GM19193 (cell line): ENCODE measurements around the gene ACBD3.

ENCODE experiments used
- POLR2A ChIP-seq: IDR thresholded peaks from 4 replicates; pipeline ENCODE4 v1.6.1; 2011; ENCODE audit not compliant: insufficient read depth, insufficient read length; ENCODE audit errors: extremely low read depth

Gene ACBD3

DNA sequence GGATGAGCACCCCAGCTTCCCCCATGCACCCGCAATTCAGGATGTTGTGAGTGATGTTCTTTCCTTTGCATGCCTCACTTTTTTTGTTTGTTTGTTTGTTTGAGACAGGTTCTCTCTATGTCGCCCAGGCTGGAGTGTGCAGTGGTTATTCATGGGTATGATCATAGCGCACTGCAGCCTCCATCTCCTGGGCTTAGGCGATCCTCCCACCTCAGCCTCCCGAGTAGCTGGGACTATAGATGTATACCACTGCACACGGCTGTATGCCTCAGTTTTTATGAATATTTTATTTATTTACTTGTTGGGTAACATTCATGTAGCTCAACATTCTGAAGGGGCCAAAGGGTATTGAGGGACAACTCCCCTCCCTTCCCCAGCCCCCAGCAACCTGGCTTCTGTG, 69.2 kb downstream of the ACBD3 start:
- TF ChIP-seq POLR2A: no peak

DNA sequence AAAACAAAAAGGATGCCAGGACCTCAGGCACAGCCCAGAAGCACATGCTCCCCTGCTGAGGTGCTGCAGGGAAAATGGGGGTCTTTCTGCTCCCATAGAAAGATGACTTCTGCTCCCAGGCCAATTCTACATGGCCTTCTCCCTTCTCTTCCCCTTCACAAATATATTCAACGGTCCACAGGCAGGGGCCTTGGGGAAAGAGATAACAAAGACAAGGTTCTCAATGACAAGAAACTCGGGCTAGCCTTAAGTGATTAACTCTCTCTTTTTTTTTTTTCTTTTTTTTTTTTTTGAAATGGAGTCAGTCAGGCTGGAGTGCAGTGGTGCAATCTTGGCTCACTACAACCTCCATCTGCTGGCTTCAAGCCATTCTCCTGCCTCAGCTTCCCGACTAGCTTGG, 69.9 kb downstream of the ACBD3 start:
- no peak for TF ChIP-seq POLR2A

DNA sequence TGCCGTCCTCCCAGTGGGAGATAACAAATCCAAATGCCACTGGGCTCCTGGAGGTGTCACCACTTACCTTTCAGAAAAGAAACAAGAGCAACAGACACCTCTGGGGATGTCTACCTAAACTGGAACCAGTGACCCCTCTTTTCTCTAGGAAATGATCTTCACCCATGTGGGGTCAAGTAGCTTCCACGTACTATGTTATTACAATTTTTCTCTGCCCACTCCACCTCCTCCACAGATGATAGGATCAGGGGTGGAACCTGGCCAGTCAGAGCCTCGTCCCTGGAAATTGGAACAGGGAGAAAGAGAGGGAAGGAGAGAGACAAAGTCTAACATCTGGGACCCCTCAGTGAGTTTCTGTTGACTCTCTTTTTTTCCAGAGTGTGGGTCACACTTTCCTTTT, 73.9 kb downstream of the ACBD3 start:
- TF ChIP-seq POLR2A: no peak

DNA sequence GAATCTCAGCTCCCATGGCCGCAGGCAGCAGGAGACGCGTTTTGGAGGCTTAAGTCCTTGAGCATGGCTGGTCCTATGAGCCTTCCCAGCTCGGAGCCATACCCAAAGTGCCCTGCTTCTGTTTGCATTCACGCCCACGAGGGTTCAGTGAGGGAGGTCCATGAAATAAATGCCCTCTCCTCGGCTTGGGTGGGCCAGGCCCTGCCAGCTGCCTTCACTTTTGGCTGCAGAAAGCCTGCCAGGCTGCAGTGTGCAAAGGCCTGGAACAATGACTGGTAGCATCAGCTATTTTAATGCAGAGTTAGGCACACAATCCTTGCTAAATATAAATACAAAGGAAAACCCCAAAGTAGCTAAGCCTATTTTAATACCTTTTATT, 74.7 kb downstream of the ACBD3 start:
- TF ChIP-seq POLR2A: no peak

DNA sequence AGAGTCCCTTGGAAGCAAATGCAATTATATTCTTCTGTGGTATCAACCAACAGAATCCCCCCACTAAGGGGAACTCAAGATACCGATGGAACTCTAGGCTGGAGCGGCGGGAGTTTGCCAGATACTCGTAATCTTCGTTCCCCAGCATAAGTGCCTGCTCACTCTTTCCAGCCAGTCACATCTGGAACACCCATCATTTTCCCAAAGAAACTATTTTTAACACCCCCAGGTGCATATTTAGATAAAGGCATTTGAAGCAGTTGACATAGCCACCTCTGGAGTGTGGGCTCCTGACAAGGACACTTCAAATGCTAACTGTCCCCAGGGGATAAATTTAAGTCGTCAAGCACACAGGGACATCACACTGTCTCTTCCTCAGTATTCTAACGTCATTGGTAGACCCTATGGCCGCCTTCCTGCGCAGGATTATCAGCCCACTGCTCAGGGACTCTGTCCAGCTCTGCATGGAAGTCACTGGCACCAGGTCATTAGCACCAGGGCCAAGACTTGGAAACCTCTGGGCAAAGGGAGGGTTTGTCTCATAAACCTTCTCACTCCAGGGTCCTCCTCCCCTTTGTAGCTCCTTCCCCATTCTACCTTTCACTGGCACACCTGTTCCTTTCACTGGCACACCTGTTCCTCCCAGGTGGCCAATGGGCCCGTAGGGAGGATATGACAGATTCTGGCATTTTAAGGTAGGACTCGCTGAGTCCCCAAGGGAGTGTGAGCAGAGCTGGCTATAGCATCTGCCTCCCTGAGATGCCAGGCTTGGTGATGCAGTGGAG, 75.3 kb downstream of the ACBD3 start:
- no peak for TF ChIP-seq POLR2A

DNA sequence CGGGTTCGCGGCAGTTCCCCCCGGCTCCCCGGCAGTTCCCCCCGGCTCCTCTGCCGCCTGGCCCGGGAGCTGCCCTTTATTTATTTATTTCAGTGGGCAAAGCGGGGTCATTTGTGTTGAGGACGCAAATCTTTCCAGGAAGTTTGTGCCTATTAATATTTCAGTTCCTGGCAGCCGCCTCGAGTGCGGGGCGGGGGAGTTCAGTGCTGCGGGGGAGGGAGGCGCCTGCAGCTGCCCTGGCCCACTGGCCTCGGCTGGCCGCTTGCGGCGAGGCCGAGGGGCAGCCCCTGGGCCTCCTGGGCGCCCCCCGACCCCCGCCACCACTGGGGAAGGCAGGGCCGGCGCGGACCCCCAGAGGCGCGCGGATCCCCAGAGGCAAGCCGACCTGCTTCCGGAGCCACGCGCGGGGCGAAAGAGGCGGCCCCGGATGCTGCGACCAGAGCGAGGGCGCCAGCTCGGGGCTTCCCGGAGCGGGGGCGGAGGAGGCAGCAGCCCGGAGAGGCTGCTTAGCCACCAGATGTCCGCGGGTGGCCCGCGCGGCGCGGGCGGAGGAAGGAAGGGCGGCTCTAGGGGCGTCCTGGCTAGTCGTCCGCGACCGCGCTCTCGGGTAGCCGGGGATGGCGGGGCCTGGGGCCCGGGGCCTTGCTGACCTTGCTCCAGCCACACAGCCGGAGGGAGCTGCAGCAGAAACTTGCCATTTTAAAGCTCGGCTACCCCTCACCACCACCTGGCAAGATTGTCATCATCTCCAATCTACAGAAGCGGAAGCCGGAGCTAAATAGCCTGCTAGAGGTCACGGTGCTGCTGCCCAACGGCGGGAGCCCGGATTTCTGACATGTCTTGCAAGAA, 76.1 kb downstream of the ACBD3 start:
- TF ChIP-seq POLR2A: peak; percentile 84

DNA sequence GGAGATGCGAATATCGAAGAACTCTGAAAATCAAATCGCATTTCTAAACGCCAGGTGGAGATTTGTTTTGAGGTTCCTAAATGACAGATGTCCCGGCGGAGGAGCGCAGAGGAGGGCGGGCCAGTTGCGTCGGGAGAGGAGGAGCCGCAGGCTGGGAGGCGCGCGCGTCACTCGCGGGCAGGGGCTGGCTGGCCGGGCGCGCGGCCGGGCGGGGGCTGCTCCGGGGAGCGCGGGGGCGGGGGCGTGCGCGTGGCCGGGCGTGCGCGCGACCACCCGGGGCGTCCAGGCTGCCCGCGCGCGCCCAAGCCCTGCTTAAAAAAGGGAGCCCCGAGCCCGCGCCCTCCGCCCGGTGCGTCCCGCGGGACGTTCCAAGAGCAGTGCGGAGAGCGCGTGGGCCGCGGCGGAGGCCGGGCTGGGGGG, 76.7 kb downstream of the ACBD3 start:
- no peak for TF ChIP-seq POLR2A

DNA sequence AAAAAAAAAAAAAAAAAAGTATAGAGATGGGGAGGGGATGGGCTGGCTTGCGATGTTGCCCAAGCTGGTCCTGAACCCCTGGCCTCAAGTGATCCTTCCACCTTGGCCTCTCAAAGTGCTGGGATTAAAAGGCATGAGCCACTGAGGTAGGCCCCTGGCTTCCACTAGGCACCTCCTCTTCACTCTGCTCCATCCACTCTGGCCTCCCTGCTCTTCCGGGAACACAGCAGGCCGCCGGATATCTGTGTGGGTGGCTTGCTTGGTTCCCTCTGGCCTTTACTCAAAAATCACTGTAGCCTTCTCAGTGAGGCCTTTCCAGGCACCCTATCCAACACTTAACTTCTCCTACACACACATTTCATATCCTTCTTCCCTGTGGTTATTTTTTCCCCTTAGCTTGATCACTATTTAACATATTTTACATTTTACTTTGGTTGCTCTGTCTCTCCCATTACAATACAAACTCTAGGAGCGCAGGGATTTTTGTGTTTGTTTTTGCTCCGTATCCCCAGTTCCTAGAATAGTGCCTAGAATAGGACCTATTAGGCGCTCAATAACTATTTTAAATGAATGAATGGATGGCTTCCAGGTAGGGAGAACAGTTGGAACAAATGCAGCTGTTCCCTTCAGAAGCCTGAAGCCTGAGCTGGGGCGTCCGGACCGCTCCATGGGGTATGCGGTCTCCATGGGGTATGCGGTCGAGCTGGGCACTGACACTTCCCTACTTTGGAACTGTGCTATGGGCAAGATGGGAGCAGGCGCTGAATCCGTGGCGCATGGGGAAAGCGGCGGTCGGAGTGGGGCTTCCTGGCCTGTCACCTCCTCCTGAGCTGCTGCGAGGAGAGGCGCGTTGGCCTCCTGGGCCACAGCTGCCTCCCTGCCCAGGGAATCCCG, 77.4 kb downstream of the ACBD3 start:
- no peak for TF ChIP-seq POLR2A

DNA sequence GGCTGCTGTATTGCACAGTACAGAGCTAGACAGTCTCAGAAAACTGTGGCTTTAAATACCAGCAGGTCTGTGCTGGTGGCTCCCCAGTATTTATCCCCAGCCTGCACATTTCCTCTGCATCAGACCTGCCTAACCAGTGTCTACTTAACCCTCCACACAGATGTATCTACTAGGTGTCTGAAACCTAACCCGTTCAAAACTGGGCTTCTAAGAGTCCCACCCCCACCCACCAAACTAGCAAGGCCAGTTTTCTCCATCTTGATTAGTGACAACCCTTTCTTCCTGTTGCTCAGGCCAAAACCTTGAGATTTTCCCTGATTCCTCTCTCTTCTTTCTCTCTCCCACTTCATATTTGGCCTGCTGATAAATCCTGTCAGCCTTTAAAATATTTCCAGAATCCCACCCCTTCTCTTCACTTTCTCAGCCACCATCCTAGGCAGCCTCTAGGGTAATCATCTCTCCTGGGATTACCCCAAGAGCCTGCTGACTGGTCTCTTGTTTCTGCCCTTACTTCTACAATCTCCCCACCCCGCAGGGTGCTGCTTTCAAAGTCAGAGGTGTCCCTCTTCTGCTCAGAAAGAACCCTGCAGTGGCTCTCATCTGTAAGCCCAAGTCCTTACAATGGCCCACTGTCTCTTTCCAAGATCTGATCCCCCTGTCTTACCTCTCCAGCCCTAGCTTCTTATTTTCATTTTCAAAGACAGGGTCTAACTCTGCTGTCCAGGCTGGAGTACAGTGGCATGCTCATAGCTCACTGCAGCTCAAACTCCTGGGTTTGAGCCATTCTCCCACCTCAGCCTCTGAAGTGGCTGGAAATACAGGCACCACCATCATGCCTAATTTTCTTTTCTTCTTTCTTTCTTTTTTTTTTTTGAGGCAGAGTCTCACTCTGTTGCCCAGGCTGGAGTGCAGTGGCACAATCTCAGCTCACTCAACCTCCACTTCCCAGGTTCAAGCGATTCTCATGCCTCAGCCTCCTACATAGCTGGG, 78.8 kb downstream of the ACBD3 start:
- no peak for TF ChIP-seq POLR2A

DNA sequence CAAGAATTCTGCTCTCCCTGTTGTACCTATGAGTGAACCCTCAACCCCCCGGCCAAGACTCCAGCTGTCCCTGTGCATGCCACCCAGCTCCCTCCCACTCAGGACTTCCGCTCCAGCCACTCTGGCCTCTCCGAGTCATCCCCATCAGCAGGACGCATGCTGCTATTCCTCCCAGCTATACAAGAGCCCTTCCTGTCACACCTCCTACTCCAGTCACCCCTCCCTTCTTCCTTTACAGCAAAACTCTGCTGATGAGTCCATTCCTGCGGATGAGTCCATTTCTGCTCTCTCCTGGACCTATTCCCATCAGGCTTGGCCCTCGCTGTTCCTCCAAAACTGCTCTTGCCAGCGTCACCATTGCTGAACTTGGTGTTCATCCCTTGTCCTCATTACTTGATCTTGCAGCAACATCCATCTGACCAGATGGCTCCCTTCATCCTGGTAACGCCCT, 81.8 kb downstream of the ACBD3 start:
- no peak for TF ChIP-seq POLR2A

DNA sequence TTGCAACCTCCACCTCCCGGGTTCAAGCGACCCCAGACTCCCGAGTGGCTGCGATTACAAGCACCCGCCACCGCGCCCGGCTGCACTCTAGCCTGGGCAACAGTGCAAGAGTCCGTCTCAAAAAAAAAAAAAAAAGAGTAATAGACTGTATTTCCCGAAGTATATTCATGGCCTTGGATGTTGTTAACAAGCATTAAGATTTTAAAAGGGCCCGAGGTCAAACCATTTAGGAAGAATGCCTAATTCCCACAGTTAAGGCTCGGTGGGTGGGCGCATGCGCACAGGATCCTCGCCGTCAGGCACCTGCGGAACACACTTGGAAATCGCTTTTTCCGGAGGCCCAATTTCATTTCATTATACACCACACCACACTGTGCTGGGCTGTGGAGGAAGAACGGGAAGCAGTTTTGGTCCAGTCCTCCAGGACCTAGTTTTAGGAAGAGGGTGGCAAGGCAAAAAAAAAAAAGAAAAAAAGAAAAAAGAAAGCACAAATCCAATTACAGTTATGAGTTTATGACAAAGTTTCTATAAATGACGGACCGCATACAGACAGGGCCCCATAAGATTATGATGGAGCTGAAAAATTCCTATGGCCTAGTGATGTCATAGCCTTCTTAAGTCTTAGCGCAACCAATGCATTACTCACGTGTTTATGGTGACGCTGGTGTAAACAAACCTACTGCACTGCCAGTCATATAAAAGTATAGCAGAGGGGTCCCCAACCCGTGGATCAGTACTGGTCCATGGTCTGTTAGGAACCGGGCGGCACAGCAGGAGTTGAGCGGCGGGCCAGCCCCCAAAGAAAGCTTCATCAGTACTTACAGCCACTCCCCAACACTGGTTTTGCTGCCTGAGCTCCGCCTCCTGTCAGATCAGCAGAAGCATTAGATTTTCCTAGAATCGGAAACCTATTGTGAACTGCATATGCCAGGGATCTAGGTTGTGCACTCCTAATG, 85.8 kb downstream of the ACBD3 start:
- no peak for TF ChIP-seq POLR2A

DNA sequence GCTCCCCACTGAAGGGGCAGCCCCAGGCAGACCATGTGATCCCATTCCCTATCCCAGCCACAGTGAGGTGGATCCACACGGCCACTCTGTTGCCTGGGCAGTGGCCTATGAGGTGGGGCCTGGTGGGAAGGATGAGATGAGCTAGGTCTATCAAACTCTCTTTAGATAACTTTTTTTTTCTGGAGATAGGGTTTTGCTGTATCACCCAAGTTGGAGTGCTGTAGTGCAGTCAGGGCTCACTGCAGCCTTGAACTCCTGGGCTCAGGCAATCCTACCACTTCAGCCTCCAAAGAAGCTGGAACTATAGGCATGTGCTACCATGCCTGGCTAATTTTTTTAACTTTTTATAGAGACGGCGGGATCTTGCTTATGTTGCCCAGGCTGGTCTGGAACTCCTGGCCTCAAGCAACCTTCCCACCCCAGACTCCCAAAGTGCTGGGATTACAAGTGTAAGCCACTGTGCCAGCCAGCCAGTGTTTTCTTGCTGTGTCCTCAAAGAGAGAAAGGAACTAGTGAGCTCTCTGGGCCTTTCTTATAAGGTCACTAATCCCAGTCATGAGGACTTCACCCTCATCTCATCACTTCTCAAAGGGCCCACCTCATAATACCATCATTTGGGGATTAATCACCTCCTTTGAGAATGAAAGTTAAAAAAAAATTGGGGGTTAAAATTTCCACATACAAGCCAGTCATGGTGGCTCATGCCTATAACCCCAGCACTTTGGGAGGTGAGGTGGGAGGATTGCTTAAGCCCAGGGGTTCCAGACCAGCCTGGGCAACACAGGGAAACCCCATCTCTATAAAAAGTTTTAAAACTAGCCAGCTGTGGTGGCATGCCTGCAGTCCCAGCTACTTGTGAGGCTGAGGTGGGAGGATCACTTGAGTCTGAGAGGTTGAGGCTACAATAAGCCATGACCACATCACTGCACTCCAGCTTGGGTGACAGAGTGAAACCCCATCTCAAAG, 87.4 kb downstream of the ACBD3 start:
- TF ChIP-seq POLR2A: no peak
